ENCODE measurements around the gene ERG. TPM values are rescaled to one million over a fixed set of nuclear protein-coding genes. Genes with fewer than 3 reads are reported as not detected.

Gene ERG
- total and polyA plus RNA-seq, 2 of the 8 experiments (the other 6 are each of a cell fraction or from before 2014, with no cell fraction given) = 1.0 to 3.0 TPM

- H3K79me1 ChIP-seq (ENCODE audit: low read depth, low read length) = no peaks in the 10 kb centered on the region
- H3K4ac ChIP-seq (replicated peaks; ENCODE audit: insufficient read length, low read depth, low read length) = no peak overlapping the region
- CTCF ChIA-PET (ENCODE audit: partially characterized antibody) = interaction anchor here (1.0 to 1.7 kb wide), 6 partner anchors 19 to 670 kb away, joined by 3 to 6 read pairs (median 4); no protein-coding TSS in a partner anchor
- no peak overlapping the region for H2BK120ac ChIP-seq (replicated peaks; ENCODE audit: low read depth, low read length)
- no peak overlapping the region for H4K8ac ChIP-seq (ENCODE audit: extremely low read depth, insufficient read depth, low read length)
- no peak overlapping the region for H3K18ac ChIP-seq (ENCODE audit: extremely low read depth, low read length)
- no peak overlapping the region for H3K4me2 ChIP-seq (ENCODE audit: insufficient read depth in 1 of 2, low read depth in 2 of 2, low read length in 2 of 2)
- no peak overlapping the region for H3K14ac ChIP-seq (ENCODE audit: insufficient read length)
- no peaks in the 10 kb centered on the region for H4K20me1 ChIP-seq (replicated peaks in 1 of 2; ENCODE audit: control insufficient read depth in 1 of 2, insufficient read depth in 2 of 2, low read length in 2 of 2)
- H4K91ac ChIP-seq (replicated peaks; ENCODE audit: insufficient read length, low read length) = no peak overlapping the region
- no peak overlapping the region for H2BK15ac ChIP-seq (ENCODE audit: low read length)
- H4K5ac ChIP-seq (ENCODE audit: insufficient read length, low read depth, low read length) = no peak overlapping the region
- no peak overlapping the region for H3K9ac ChIP-seq (replicated peaks in 1 of 4; ENCODE audit: extremely low read depth in 1 of 4, low read depth in 3 of 4, low read length in 3 of 4)
- FAIRE-seq (no peak), DNase-seq (ENCODE audit: low read depth in 1 of 2, low spot score in 2 of 2) (no peak)
- H3K79me2 ChIP-seq (ENCODE audit: control insufficient read depth in 1 of 2, insufficient read depth in 2 of 2, low read length in 2 of 2) = no peaks in the 10 kb centered on the region
- H3K36me3 ChIP-seq (ENCODE audit: control insufficient read depth in 2 of 4, insufficient read depth in 4 of 4, low read length in 3 of 4) = no peaks in the 10 kb centered on the region
- H2BK5ac ChIP-seq (ENCODE audit: low read depth, low read length) = no peak overlapping the region
- H2BK12ac ChIP-seq (ENCODE audit: low read depth, low read length) = no peak overlapping the region
- POLR2A ChIA-PET (ENCODE audit: partially characterized antibody) = no interaction called here
- H3K4me3 ChIP-seq (ENCODE audit: extremely low read depth in 1 of 4, insufficient read depth in 2 of 4, low read depth in 3 of 4, low read length in 4 of 4) = no peak overlapping the region
- no peaks in the 10 kb centered on the region for H3K23me2 ChIP-seq (ENCODE audit: low read depth, low read length)
- no peak overlapping the region for H3K27ac ChIP-seq (ENCODE audit: low read depth, low read length)
- H2AK5ac ChIP-seq (ENCODE audit: low read depth, low read length) = no peak overlapping the region
- no peak overlapping the region for H2AFZ ChIP-seq (ENCODE audit: low read length)
- H3K9me3 ChIP-seq (ENCODE audit: insufficient read depth in 2 of 2, low read depth in 1 of 2, low read length in 1 of 2) = no peaks in the 10 kb centered on the region
- no peak overlapping the region for H3K56ac ChIP-seq (replicated peaks; ENCODE audit: insufficient read length, low read depth, low read length)
- H2BK20ac ChIP-seq (ENCODE audit: low read length) = no peak overlapping the region
- H3K27me3 ChIP-seq (replicated peaks in 1 of 4; ENCODE audit: control insufficient read depth in 3 of 4, extremely low read depth in 1 of 4, insufficient read depth in 3 of 4, low read length in 3 of 4) = peaks cover 0 to 10% (median 2%) of the 10 kb centered on the region in 4 experiments; a peak in 4 of 7 replicates
- peaks cover 0 to 4% (median 2%) of the 10 kb centered on the region in 4 experiments; a peak in 4 of 7 replicates for H3K4me1 ChIP-seq (replicated peaks in 1 of 4; ENCODE audit: control insufficient read depth in 3 of 4, insufficient read depth in 4 of 4, low read length in 3 of 4)
- no peak overlapping the region for H3K23ac ChIP-seq (ENCODE audit: insufficient read length)
- 88% methylated on average over 4 of the region's 4 CpGs; no CpG with 5 or more reads in 1 of the 2 experiments for WGBS, 2 experiments (ENCODE audit: extremely low coverage in 1 of 2, insufficient coverage in 1 of 2, insufficient read length in 1 of 2, insufficient replicate concordance in 2 of 2, low coverage in 1 of 2, low lambda C conversion rate in 2 of 2, missing lambda C conversion rate in 1 of 2)
- no peak for TF ChIP-seq SP2 (IDR thresholded peaks at IDR 0.05; ENCODE audit: low read length)
- TF ChIP-seq CEBPB (IDR thresholded peaks at IDR 0.05; ENCODE audit: low read depth, low read length) = no peak
- no peak for TF ChIP-seq POU5F1 (IDR thresholded peaks at IDR 0.05; ENCODE audit: low read depth, low read length)
- no peak for TF ChIP-seq EP300 (IDR thresholded peaks at IDR 0.05; ENCODE audit: borderline replicate concordance in 1 of 2, low read depth in 2 of 2, low read length in 2 of 2)
- no peak for TF ChIP-seq TAF1 (IDR thresholded peaks at IDR 0.05; ENCODE audit: low read depth, low read length)
- no peak for TF ChIP-seq RAD21 (IDR thresholded peaks at IDR 0.05 in 1 of 2, conservative IDR thresholded peaks at IDR 0.05 in 1 of 2; ENCODE audit: low read depth in 2 of 2, low read length in 2 of 2)
- no peak for TF ChIP-seq PHF8 (conservative IDR thresholded peaks at IDR 0.05; ENCODE audit: low read depth, low read length)
- no peak for TF ChIP-seq MAX (IDR thresholded peaks at IDR 0.05)
- no peak for TF ChIP-seq RXRA (IDR thresholded peaks at IDR 0.05; ENCODE audit: insufficient read depth, low read depth, low read length)
- TF ChIP-seq CTCF (IDR thresholded peaks at IDR 0.05; ENCODE audit: control extremely low read depth in 1 of 3, insufficient read depth in 1 of 3, low read depth in 1 of 3, low read length in 3 of 3) = no peak
- TF ChIP-seq POLR2A (IDR thresholded peaks at IDR 0.05; ENCODE audit: control extremely low read depth in 1 of 2, low read depth in 2 of 2, low read length in 2 of 2) = no peak
- no peak for TF ChIP-seq POLR2AphosphoS5 (IDR thresholded peaks at IDR 0.05; ENCODE audit: low read depth, low read length)
Measured at GRCh38 chr21:38467374-38467773, 30.9 kb downstream of the ERG start.

Measured in H1 (cell line).